ENCODE results near the gene H6PD.

Gene H6PD

DNA sequence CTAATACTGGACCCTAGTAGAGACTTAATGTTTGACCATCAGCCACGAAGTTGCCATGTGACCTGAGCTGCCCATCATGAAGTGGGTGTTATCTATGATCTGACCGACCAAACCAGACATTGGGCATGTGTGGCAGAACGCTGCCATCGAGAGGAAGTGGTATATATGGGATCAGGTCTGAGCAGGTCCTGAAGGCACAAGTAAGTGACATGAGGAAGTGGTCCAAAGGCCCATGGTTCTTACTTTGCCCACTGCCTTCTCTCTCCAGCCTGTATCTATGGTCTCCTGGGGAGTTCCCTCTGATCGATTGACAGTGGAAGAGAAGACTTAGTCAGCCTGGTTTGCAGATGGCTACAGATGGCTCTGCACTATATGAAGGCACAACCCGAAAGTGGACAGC lies 66.0 kb downstream of the H6PD start:
- H3K4me3 ChIP-seq (replicated peaks; ENCODE audit: insufficient read depth, low read length) = no peak overlapping the region
- H3K27me3 ChIP-seq (ENCODE audit: insufficient read depth, poor library complexity, severe bottlenecking) = no peaks in the 10 kb centered on the region
- DNase-seq (ENCODE audit: low read depth in 1 of 2, low spot score in 1 of 2) = peak in 1 of 2 experiments; percentile 44
- H3K27ac ChIP-seq (replicated peaks) = no peak overlapping the region
- TF ChIP-seq SPI1 (IDR thresholded peaks at IDR 0.05; ENCODE audit: borderline replicate concordance, low read depth) = peak; percentile 78
- TF ChIP-seq, protein P1, sequence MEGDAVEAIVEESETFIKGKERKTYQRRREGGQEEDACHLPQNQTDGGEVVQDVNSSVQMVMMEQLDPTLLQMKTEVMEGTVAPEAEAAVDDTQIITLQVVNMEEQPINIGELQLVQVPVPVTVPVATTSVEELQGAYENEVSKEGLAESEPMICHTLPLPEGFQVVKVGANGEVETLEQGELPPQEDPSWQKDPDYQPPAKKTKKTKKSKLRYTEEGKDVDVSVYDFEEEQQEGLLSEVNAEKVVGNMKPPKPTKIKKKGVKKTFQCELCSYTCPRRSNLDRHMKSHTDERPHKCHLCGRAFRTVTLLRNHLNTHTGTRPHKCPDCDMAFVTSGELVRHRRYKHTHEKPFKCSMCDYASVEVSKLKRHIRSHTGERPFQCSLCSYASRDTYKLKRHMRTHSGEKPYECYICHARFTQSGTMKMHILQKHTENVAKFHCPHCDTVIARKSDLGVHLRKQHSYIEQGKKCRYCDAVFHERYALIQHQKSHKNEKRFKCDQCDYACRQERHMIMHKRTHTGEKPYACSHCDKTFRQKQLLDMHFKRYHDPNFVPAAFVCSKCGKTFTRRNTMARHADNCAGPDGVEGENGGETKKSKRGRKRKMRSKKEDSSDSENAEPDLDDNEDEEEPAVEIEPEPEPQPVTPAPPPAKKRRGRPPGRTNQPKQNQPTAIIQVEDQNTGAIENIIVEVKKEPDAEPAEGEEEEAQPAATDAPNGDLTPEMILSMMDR (IDR thresholded peaks at IDR 0.05; ENCODE audit: insufficient read depth, low read length) = no peak

GRCh38 chr1:9302745-9303524 lies 68.4 kb downstream of the H6PD start:
- no peaks in the 10 kb centered on the region for H3K27me3 ChIP-seq (ENCODE audit: insufficient read depth, poor library complexity, severe bottlenecking)
- TF ChIP-seq, protein P2, sequence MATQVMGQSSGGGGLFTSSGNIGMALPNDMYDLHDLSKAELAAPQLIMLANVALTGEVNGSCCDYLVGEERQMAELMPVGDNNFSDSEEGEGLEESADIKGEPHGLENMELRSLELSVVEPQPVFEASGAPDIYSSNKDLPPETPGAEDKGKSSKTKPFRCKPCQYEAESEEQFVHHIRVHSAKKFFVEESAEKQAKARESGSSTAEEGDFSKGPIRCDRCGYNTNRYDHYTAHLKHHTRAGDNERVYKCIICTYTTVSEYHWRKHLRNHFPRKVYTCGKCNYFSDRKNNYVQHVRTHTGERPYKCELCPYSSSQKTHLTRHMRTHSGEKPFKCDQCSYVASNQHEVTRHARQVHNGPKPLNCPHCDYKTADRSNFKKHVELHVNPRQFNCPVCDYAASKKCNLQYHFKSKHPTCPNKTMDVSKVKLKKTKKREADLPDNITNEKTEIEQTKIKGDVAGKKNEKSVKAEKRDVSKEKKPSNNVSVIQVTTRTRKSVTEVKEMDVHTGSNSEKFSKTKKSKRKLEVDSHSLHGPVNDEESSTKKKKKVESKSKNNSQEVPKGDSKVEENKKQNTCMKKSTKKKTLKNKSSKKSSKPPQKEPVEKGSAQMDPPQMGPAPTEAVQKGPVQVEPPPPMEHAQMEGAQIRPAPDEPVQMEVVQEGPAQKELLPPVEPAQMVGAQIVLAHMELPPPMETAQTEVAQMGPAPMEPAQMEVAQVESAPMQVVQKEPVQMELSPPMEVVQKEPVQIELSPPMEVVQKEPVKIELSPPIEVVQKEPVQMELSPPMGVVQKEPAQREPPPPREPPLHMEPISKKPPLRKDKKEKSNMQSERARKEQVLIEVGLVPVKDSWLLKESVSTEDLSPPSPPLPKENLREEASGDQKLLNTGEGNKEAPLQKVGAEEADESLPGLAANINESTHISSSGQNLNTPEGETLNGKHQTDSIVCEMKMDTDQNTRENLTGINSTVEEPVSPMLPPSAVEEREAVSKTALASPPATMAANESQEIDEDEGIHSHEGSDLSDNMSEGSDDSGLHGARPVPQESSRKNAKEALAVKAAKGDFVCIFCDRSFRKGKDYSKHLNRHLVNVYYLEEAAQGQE (IDR thresholded peaks at IDR 0.05; ENCODE audit: insufficient replicate concordance, low read depth) = no peak
- TF ChIP-seq SPI1 (IDR thresholded peaks at IDR 0.05; ENCODE audit: borderline replicate concordance, low read depth) = no peak
- no peak for TF ChIP-seq GABPA (IDR thresholded peaks at IDR 0.05; ENCODE audit: low read depth)
- TF ChIP-seq, protein P1 (IDR thresholded peaks at IDR 0.05; ENCODE audit: insufficient read depth, low read length) = no peak
- no peak for TF ChIP-seq POLR2AphosphoS5 (IDR thresholded peaks at IDR 0.05; ENCODE audit: low read depth)
- no peak for DNase-seq (ENCODE audit: low read depth in 1 of 2, low spot score in 1 of 2)
- H3K4me3 ChIP-seq (replicated peaks; ENCODE audit: insufficient read depth, low read length) = no peak overlapping the region
- H3K27ac ChIP-seq (replicated peaks) = no peak overlapping the region

DNA sequence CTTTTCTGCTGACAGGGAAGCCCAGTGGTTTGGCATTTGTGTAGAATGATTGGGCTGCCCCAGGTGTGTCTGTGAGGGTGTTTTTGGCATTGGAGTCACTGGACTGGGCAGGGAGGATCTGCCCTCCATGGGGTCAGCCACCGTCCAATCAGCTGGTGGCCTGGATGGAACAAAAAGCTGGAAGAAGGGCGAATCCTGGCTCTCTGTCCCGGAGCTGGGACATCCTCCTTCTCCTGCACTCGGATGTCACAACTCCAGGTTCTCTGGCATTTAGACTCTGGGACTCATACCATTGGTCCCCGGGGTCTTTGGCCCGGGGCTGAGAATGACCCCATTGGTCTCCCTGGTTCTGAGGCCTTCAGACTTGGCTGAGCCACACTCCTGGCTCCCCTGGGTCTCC lies 69.3 kb downstream of the H6PD start:
- TF ChIP-seq, protein P2 (IDR thresholded peaks at IDR 0.05; ENCODE audit: insufficient replicate concordance, low read depth) = no peak
- TF ChIP-seq, protein P1 (IDR thresholded peaks at IDR 0.05; ENCODE audit: insufficient read depth, low read length) = no peak
- TF ChIP-seq POLR2AphosphoS5 (IDR thresholded peaks at IDR 0.05; ENCODE audit: low read depth) (no peak), GABPA (IDR thresholded peaks at IDR 0.05; ENCODE audit: low read depth) (no peak), SPI1 (IDR thresholded peaks at IDR 0.05; ENCODE audit: borderline replicate concordance, low read depth) (no peak)
- Histone ChIP-seq H3K27ac (replicated peaks) (no peak overlapping the region), H3K27me3 (ENCODE audit: insufficient read depth, poor library complexity, severe bottlenecking) (no peaks in the 10 kb centered on the region), H3K4me3 (replicated peaks; ENCODE audit: insufficient read depth, low read length) (no peak overlapping the region)
- no peak for DNase-seq (ENCODE audit: low read depth in 1 of 2, low spot score in 1 of 2)

DNA sequence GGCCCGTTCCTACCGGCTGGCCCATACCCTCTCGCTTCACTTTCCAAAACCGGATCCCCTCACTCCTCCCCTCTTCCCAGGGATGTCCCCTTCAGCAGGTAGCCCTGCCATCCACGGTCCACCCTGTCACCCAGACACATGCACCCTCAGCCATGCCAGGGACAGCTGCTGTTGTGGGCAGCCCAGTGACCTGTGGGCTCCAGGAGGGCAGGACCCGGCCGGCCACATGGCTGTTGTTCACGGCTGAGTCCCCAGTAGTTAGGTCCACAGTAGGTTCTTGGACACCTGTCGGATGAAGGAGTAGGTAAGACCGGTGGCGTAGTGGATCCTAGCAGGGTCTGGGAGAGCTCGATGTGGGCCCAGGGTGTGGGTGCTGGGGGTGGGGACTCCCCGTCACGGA lies 70.6 kb downstream of the H6PD start:
- DNase-seq (ENCODE audit: low read depth in 1 of 2, low spot score in 1 of 2) = no peak
- Histone ChIP-seq H3K27ac (replicated peaks) (no peak overlapping the region), H3K27me3 (ENCODE audit: insufficient read depth, poor library complexity, severe bottlenecking) (no peaks in the 10 kb centered on the region), H3K4me3 (replicated peaks; ENCODE audit: insufficient read depth, low read length) (no peak overlapping the region)
- TF ChIP-seq, protein P1 (IDR thresholded peaks at IDR 0.05; ENCODE audit: insufficient read depth, low read length) = no peak
- TF ChIP-seq GABPA (IDR thresholded peaks at IDR 0.05; ENCODE audit: low read depth) (no peak), POLR2AphosphoS5 (IDR thresholded peaks at IDR 0.05; ENCODE audit: low read depth) (no peak), SPI1 (IDR thresholded peaks at IDR 0.05; ENCODE audit: borderline replicate concordance, low read depth) (no peak)
- TF ChIP-seq, protein P2 (IDR thresholded peaks at IDR 0.05; ENCODE audit: insufficient replicate concordance, low read depth) = no peak
